Measurements from ENCODE around the gene EIF4EBP3.

The EIF4EBP3 gene

DNA sequence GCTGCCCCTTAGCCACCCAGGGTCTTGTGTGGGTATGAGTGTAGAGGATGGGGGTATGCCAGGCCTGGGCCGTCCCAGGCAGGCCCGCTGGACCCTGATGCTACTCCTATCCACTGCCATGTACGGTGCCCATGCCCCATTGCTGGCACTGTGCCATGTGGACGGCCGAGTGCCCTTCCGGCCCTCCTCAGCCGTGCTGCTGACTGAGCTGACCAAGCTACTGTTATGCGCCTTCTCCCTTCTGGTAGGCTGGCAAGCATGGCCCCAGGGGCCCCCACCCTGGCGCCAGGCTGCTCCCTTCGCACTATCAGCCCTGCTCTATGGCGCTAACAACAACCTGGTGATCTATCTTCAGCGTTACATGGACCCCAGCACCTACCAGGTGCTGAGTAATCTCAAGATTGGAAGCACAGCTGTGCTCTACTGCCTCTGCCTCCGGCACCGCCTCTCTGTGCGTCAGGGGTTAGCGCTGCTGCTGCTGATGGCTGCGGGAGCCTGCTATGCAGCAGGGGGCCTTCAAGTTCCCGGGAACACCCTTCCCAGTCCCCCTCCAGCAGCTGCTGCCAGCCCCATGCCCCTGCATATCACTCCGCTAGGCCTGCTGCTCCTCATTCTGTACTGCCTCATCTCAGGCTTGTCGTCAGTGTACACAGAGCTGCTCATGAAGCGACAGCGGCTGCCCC, 19.8 kb downstream of the EIF4EBP3 start:
- no peak overlapping the region for H3K4me3 ChIP-seq (ENCODE audit: low read length in 2 of 2)
- H3K27ac ChIP-seq (ENCODE audit: low read length) = no peak overlapping the region
- peaks cover 63% of the 10 kb centered on the region for H3K4me1 ChIP-seq (ENCODE audit: control insufficient read depth, insufficient read depth, low read length)
- H3K27me3 ChIP-seq (ENCODE audit: control insufficient read depth in 1 of 2, insufficient read depth in 2 of 2, low read length in 2 of 2) = no peaks in the 10 kb centered on the region
- no peak overlapping the region for H3K9ac ChIP-seq (ENCODE audit: low read length in 2 of 2)
- H3K36me3 ChIP-seq (ENCODE audit: control insufficient read depth in 2 of 2, insufficient read depth in 2 of 2, low read length in 2 of 2) = peaks cover 23 to 28% of the 10 kb centered on the region in 2 donors
- H3K9me3 ChIP-seq (ENCODE audit: control insufficient read depth in 2 of 2, low read length in 2 of 2) = no peaks in the 10 kb centered on the region

DNA sequence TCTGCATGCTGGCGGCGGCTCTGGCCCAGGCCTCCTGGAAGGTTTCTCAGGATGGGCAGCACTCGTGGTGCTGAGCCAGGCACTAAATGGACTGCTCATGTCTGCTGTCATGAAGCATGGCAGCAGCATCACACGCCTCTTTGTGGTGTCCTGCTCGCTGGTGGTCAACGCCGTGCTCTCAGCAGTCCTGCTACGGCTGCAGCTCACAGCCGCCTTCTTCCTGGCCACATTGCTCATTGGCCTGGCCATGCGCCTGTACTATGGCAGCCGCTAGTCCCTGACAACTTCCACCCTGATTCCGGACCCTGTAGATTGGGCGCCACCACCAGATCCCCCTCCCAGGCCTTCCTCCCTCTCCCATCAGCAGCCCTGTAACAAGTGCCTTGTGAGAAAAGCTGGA, 20.4 kb downstream of the EIF4EBP3 start:
- H3K4me1 ChIP-seq (ENCODE audit: control insufficient read depth, insufficient read depth, low read length) = peaks cover 57% of the 10 kb centered on the region
- H3K27ac ChIP-seq (ENCODE audit: low read length) = no peak overlapping the region

DNA sequence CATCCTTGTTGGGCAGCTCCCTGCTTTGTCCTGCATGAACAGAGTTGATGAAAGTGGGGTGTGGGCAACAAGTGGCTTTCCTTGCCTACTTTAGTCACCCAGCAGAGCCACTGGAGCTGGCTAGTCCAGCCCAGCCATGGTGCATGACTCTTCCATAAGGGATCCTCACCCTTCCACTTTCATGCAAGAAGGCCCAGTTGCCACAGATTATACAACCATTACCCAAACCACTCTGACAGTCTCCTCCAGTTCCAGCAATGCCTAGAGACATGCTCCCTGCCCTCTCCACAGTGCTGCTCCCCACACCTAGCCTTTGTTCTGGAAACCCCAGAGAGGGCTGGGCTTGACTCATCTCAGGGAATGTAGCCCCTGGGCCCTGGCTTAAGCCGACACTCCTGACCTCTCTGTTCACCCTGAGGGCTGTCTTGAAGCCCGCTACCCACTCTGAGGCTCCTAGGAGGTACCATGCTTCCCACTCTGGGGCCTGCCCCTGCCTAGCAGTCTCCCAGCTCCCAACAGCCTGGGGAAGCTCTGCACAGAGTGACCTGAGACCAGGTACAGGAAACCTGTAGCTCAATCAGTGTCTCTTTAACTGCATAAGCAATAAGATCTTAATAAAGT, 21.1 kb downstream of the EIF4EBP3 start:
- peaks cover 23 to 28% of the 10 kb centered on the region in 2 donors for H3K36me3 ChIP-seq (ENCODE audit: control insufficient read depth in 2 of 2, insufficient read depth in 2 of 2, low read length in 2 of 2)
- no peak overlapping the region for H3K9ac ChIP-seq (ENCODE audit: low read length in 2 of 2)
- H3K27me3 ChIP-seq (ENCODE audit: control insufficient read depth in 1 of 2, insufficient read depth in 2 of 2, low read length in 2 of 2) = no peaks in the 10 kb centered on the region
- H3K4me3 ChIP-seq (ENCODE audit: low read length in 2 of 2) = no peak overlapping the region
- H3K4me1 ChIP-seq (ENCODE audit: control insufficient read depth, insufficient read depth, low read length) = peaks cover 53% of the 10 kb centered on the region
- H3K27ac ChIP-seq (ENCODE audit: low read length) = no peak overlapping the region
- no peaks in the 10 kb centered on the region for H3K9me3 ChIP-seq (ENCODE audit: control insufficient read depth in 2 of 2, low read length in 2 of 2)

More for the DNA sequence above, 20.4 kb downstream of the EIF4EBP3 start:
- Histone ChIP-seq H3K9ac (ENCODE audit: low read length in 2 of 2) (no peak overlapping the region), H3K9me3 (ENCODE audit: control insufficient read depth in 2 of 2, low read length in 2 of 2) (no peaks in the 10 kb centered on the region), H3K36me3 (ENCODE audit: control insufficient read depth in 2 of 2, insufficient read depth in 2 of 2, low read length in 2 of 2) (peaks cover 23 to 28% of the 10 kb centered on the region in 2 donors), H3K4me3 (ENCODE audit: low read length in 2 of 2) (no peak overlapping the region), H3K27me3 (ENCODE audit: control insufficient read depth in 1 of 2, insufficient read depth in 2 of 2, low read length in 2 of 2) (no peaks in the 10 kb centered on the region)

DNA sequence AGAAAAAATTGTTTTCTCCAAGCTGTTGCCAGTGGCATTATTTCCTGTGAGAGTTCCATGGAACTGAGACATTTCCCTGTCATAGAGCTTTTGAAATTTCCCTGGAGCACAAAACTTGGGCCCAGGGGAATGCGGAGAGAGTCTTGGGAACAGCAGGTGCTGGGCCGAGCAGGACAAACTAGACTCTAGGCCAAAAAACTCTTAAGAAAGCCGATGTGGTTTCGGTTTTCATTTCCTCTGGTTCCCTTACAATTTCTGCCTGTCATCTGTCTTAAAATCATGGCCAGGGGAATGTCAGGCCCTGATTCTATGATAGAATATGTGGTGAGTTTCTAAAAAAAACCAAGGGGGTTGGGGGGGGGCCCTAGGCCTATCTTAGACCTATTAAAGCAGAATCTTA, 21.7 kb downstream of the EIF4EBP3 start:
- no peak overlapping the region for H3K4me3 ChIP-seq (ENCODE audit: low read length in 2 of 2)
- no peak overlapping the region for H3K27ac ChIP-seq (ENCODE audit: low read length)
- H3K4me1 ChIP-seq (ENCODE audit: control insufficient read depth, insufficient read depth, low read length) = peaks cover 49% of the 10 kb centered on the region
- no peak overlapping the region for H3K9ac ChIP-seq (ENCODE audit: low read length in 2 of 2)
- H3K27me3 ChIP-seq (ENCODE audit: control insufficient read depth in 1 of 2, insufficient read depth in 2 of 2, low read length in 2 of 2) = no peaks in the 10 kb centered on the region
- no peaks in the 10 kb centered on the region for H3K9me3 ChIP-seq (ENCODE audit: control insufficient read depth in 2 of 2, low read length in 2 of 2)
- H3K36me3 ChIP-seq (ENCODE audit: control insufficient read depth in 2 of 2, insufficient read depth in 2 of 2, low read length in 2 of 2) = peaks cover 23 to 28% of the 10 kb centered on the region in 2 donors

DNA sequence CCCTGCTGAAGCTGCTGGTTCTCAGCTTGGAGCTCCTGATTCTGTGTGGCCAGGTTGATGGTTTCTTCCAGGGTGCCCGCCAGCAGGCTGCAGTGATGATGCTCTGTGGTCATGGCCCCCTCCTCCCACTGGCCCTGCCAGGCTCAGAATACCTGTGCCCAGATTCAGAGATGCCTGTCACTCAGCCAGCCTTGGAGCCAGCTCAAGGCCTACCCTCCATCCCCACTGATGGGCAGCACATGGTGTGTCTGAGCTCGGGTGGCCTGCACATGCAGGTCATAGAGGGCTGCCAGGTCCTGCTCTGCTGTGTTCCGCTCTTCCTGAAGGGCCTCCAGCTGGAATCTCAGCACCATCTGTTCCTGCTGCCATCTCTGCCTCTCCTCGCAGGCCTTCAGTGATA, 22.6 kb downstream of the EIF4EBP3 start:
- no peaks in the 10 kb centered on the region for H3K9me3 ChIP-seq (ENCODE audit: control insufficient read depth in 2 of 2, low read length in 2 of 2)

DNA sequence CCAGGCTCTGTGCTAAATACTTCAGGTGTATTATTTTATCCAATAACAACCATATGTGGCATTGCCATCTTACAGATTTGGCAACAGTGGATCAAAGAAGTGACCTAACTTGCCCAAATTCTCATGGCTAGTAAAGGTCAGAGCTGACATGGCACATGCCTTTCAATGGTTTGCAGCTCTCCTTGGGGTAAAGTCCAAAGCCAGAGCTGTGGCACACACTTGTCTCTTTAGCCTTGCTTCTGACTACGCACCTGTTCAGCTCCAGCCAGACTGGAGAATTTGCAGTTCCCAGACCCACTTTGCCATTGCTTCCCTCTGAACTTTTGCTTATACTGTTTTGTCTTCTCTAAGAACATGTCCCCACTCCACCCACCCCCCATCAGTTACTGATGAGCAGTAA, 23.0 kb downstream of the EIF4EBP3 start:
- peak overlapping the region; percentile 37 for H3K27ac ChIP-seq (ENCODE audit: low read length)
- no peak overlapping the region for H3K9ac ChIP-seq (ENCODE audit: low read length in 2 of 2)
- peaks cover 44% of the 10 kb centered on the region for H3K4me1 ChIP-seq (ENCODE audit: control insufficient read depth, insufficient read depth, low read length)
- no peaks in the 10 kb centered on the region for H3K9me3 ChIP-seq (ENCODE audit: control insufficient read depth in 2 of 2, low read length in 2 of 2)
- H3K27me3 ChIP-seq (ENCODE audit: control insufficient read depth in 1 of 2, insufficient read depth in 2 of 2, low read length in 2 of 2) = no peaks in the 10 kb centered on the region
- no peak overlapping the region for H3K4me3 ChIP-seq (ENCODE audit: low read length in 2 of 2)
- H3K36me3 ChIP-seq (ENCODE audit: control insufficient read depth in 2 of 2, insufficient read depth in 2 of 2, low read length in 2 of 2) = peaks cover 23 to 28% of the 10 kb centered on the region in 2 donors

More for the DNA sequence above, 22.6 kb downstream of the EIF4EBP3 start:
- H3K27ac ChIP-seq (ENCODE audit: low read length) = peak overlapping the region; percentile 37
- peaks cover 23 to 28% of the 10 kb centered on the region in 2 donors for H3K36me3 ChIP-seq (ENCODE audit: control insufficient read depth in 2 of 2, insufficient read depth in 2 of 2, low read length in 2 of 2)
- H3K27me3 ChIP-seq (ENCODE audit: control insufficient read depth in 1 of 2, insufficient read depth in 2 of 2, low read length in 2 of 2) = no peaks in the 10 kb centered on the region
- H3K4me1 ChIP-seq (ENCODE audit: control insufficient read depth, insufficient read depth, low read length) = peaks cover 48% of the 10 kb centered on the region
- no peak overlapping the region for H3K9ac ChIP-seq (ENCODE audit: low read length in 2 of 2)
- no peak overlapping the region for H3K4me3 ChIP-seq (ENCODE audit: low read length in 2 of 2)

DNA sequence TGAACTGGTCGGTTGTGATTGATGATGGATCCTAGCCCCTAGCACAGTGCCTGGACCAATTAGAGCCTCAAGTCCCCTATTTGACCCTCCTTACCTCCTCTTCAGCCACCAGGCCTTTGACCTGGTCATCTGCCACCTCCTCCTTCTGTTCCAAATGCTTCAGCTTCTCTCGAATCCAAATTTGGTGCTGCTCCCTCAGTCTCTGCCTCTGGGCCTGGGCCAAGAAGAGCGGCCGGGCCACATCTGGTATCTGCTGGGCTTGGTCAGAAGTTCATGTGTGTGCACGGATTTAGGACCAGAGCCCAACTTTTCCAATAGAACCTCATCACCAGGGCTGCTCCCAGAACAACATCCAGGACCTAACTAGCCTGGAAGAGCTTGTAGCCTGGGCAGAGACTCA, 23.6 kb downstream of the EIF4EBP3 start:
- no peak overlapping the region for H3K9ac ChIP-seq (ENCODE audit: low read length in 2 of 2)
- H3K9me3 ChIP-seq (ENCODE audit: control insufficient read depth in 2 of 2, low read length in 2 of 2) = no peaks in the 10 kb centered on the region
- no peak overlapping the region for H3K4me3 ChIP-seq (ENCODE audit: low read length in 2 of 2)
- no peaks in the 10 kb centered on the region for H3K27me3 ChIP-seq (ENCODE audit: control insufficient read depth in 1 of 2, insufficient read depth in 2 of 2, low read length in 2 of 2)
- peaks cover 38% of the 10 kb centered on the region for H3K4me1 ChIP-seq (ENCODE audit: control insufficient read depth, insufficient read depth, low read length)
- peak overlapping the region; percentile 37 for H3K27ac ChIP-seq (ENCODE audit: low read length)
- peaks cover 23 to 28% of the 10 kb centered on the region in 2 donors for H3K36me3 ChIP-seq (ENCODE audit: control insufficient read depth in 2 of 2, insufficient read depth in 2 of 2, low read length in 2 of 2)

DNA sequence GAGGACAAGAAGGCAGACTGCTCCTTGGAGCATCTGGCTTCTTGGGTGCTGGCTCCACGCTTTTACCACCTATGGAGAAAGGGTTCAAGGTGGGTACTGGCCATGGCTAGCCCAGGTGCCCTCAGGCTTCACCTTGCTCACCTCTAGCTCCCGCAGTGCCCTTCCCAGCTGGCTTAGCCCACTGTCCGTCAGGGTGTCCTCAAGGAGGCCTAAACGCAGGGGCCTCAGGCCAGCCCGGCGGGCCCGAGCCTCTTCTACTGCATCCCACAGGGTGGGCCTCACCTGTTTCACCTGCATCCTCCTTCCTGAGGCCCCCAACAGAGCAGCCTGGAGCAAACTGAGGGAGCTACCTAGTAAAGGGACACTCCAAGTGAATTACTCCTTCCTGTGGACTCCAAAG, 26.2 kb downstream of the EIF4EBP3 start:
- no peak overlapping the region for H3K4me3 ChIP-seq (ENCODE audit: low read length in 2 of 2)
- H3K4me1 ChIP-seq (ENCODE audit: control insufficient read depth, insufficient read depth, low read length) = peaks cover 23% of the 10 kb centered on the region
- H3K9ac ChIP-seq (ENCODE audit: low read length in 2 of 2) = no peak overlapping the region
- no peaks in the 10 kb centered on the region for H3K27me3 ChIP-seq (ENCODE audit: control insufficient read depth in 1 of 2, insufficient read depth in 2 of 2, low read length in 2 of 2)
- H3K27ac ChIP-seq (ENCODE audit: low read length) = no peak overlapping the region
- no peaks in the 10 kb centered on the region for H3K9me3 ChIP-seq (ENCODE audit: control insufficient read depth in 2 of 2, low read length in 2 of 2)
- H3K36me3 ChIP-seq (ENCODE audit: control insufficient read depth in 2 of 2, insufficient read depth in 2 of 2, low read length in 2 of 2) = peaks cover 4 to 11% of the 10 kb centered on the region in 2 donors

DNA sequence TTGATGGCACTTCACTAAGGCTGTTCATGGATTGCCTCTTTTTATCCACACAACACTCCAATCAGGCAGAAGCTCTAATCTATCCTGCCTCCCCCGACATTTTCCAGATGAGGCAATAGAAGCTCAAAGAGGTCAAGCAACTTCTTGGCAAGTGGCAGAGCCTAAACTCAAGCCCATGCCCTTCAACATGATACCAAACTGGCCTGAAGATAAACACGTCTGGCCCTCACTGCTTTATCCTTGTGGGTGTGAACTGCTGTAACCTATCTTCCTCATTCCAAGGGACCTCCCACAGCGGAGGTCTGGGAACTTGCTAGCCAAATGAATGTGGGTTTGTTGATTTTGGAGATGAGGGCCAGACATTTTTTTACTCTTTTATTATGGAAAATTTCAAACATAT, 26.7 kb downstream of the EIF4EBP3 start:
- H3K27ac ChIP-seq (ENCODE audit: low read length) = no peak overlapping the region
- H3K9me3 ChIP-seq (ENCODE audit: control insufficient read depth in 2 of 2, low read length in 2 of 2) = no peaks in the 10 kb centered on the region
- peaks cover 4 to 9% of the 10 kb centered on the region in 2 donors for H3K36me3 ChIP-seq (ENCODE audit: control insufficient read depth in 2 of 2, insufficient read depth in 2 of 2, low read length in 2 of 2)
- no peak overlapping the region for H3K9ac ChIP-seq (ENCODE audit: low read length in 2 of 2)
- H3K4me1 ChIP-seq (ENCODE audit: control insufficient read depth, insufficient read depth, low read length) = peaks cover 19% of the 10 kb centered on the region
- no peaks in the 10 kb centered on the region for H3K27me3 ChIP-seq (ENCODE audit: control insufficient read depth in 1 of 2, insufficient read depth in 2 of 2, low read length in 2 of 2)
- no peak overlapping the region for H3K4me3 ChIP-seq (ENCODE audit: low read length in 2 of 2)

DNA sequence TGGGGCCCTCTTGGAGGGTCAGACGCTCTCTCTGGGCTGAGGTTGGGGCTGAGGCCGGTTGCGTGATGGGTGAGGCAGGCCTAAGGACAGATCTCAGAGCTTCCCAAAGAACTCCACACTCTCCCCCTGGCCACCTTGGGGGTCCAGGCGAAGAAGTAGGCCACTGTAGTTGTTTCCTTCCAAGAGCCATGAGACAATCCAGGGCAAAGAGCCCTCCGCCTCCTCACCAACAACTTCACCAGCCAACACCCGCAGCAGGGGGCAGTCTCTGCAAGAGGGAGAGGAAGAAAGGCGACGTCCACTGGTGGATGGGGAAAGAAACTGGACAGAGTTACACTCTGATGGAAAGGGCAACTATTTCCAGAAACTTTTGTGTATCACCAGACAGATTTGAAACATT, 27.8 kb downstream of the EIF4EBP3 start:
- Histone ChIP-seq H3K9me3 (ENCODE audit: control insufficient read depth in 2 of 2, low read length in 2 of 2) (no peaks in the 10 kb centered on the region), H3K9ac (ENCODE audit: low read length in 2 of 2) (no peak overlapping the region), H3K27ac (ENCODE audit: low read length) (no peak overlapping the region), H3K4me3 (ENCODE audit: low read length in 2 of 2) (no peak overlapping the region), H3K36me3 (ENCODE audit: control insufficient read depth in 2 of 2, insufficient read depth in 2 of 2, low read length in 2 of 2) (peaks cover 4 to 5% of the 10 kb centered on the region in 2 donors), H3K4me1 (ENCODE audit: control insufficient read depth, insufficient read depth, low read length) (peaks cover 13% of the 10 kb centered on the region), H3K27me3 (ENCODE audit: control insufficient read depth in 1 of 2, insufficient read depth in 2 of 2, low read length in 2 of 2) (no peaks in the 10 kb centered on the region)

DNA sequence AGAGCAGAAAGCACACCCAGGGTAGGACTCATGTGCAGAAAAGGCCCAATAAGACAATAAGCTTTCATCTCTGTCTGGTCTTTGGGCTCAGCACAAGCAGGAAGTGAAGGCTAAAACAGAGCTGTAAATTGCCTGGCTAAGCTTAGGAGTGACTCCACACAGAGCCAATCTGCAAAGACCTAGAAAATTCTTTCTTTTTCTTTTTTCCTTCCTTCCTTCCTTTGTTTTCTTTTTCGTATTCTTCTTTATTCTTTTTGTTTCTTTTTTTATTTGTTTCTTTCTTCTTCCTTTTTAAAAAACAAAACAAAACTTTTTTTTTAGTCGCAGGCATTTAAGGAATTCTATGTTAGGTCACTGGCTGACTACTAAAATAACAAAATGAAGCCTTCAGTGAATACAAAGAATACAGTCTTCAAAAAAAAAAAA, 29.3 kb downstream of the EIF4EBP3 start:
- H3K9ac ChIP-seq (ENCODE audit: low read length in 2 of 2) = no peak overlapping the region
- no peak overlapping the region for H3K4me3 ChIP-seq (ENCODE audit: low read length in 2 of 2)
- H3K27ac ChIP-seq (ENCODE audit: low read length) = no peak overlapping the region
- H3K36me3 ChIP-seq (ENCODE audit: control insufficient read depth in 2 of 2, insufficient read depth in 2 of 2, low read length in 2 of 2) = no peaks in the 10 kb centered on the region
- peaks cover 1% of the 10 kb centered on the region for H3K4me1 ChIP-seq (ENCODE audit: control insufficient read depth, insufficient read depth, low read length)
- H3K9me3 ChIP-seq (ENCODE audit: control insufficient read depth in 2 of 2, low read length in 2 of 2) = no peaks in the 10 kb centered on the region
- no peaks in the 10 kb centered on the region for H3K27me3 ChIP-seq (ENCODE audit: control insufficient read depth in 1 of 2, insufficient read depth in 2 of 2, low read length in 2 of 2)

Data from stomach smooth muscle (tissue), 2 donors.